ENCODE results near the gene MYO7B.

- TF ChIP-seq CTCF (IDR thresholded peaks at IDR 0.05; ENCODE audit: low read length) (no peak), EZH2 (IDR thresholded peaks at IDR 0.05; ENCODE audit: borderline replicate concordance, low read length) (no peak)
Measured at GRCh38 chr2:127584516-127585033, 49.1 kb downstream of the MYO7B start.

All from OCI-LY1 (cell line).